Breast epithelium (tissue), 3 donors: ENCODE data around the gene TSSK2.

ENCODE experiments used
- POLR2AphosphoS5 ChIP-seq, 3 donors: sonication (generic); formaldehyde crosslinking; IDR thresholded peaks; one replicate each; pipeline ENCODE4 v1.6.1; 2017; ENCODE audit warnings: antibody characterized with exemption in 3 of 3
- TF ChIP-seq, protein P1 (sequence below), 3 donors: fragments of 450-650 bp; IDR thresholded peaks; one replicate each; pipeline ENCODE4 v1.5.1; 2016 to 2017; ENCODE audit warnings: antibody characterized with exemption in 3 of 3, mild to moderate bottlenecking in 3 of 3, moderate library complexity in 3 of 3

- TF ChIP-seq, protein P1, sequence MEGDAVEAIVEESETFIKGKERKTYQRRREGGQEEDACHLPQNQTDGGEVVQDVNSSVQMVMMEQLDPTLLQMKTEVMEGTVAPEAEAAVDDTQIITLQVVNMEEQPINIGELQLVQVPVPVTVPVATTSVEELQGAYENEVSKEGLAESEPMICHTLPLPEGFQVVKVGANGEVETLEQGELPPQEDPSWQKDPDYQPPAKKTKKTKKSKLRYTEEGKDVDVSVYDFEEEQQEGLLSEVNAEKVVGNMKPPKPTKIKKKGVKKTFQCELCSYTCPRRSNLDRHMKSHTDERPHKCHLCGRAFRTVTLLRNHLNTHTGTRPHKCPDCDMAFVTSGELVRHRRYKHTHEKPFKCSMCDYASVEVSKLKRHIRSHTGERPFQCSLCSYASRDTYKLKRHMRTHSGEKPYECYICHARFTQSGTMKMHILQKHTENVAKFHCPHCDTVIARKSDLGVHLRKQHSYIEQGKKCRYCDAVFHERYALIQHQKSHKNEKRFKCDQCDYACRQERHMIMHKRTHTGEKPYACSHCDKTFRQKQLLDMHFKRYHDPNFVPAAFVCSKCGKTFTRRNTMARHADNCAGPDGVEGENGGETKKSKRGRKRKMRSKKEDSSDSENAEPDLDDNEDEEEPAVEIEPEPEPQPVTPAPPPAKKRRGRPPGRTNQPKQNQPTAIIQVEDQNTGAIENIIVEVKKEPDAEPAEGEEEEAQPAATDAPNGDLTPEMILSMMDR (IDR thresholded peaks at IDR 0.05): no peak
- TF ChIP-seq POLR2AphosphoS5 (IDR thresholded peaks at IDR 0.05): no peak
These were observed 16.0 kb upstream of the TSSK2 start for GRCh38 chr22:19114984-19115552.
